Panc1 (cell line): ENCODE results near the gene DPYD. TPM values are rescaled to one million over a fixed set of nuclear protein-coding genes. Genes with fewer than 3 reads are reported as not detected.

Experiments used
- ATAC-seq: fragments of 200-7000 bp; cut with Tn5 transposase; 2 replicates; pipeline ENCODE4 v1.9.1; 2020; ENCODE audit warnings: mild to moderate bottlenecking, moderate library complexity
- BruUV-seq: library from RNA; stranded (reverse); fragments of 400-500 nt; replicated peaks from 2 replicates; lab custom pipeline; 2021; lab: Mats Ljungman, UMichigan
- CTCF ChIA-PET: fragments of 300-600 bp; sonication (Branson Sonifier 250); formaldehyde crosslinking; loops from one replicate; lab custom pipeline; 2022; ENCODE audit warnings: antibody characterized with exemption; lab: Charles Lee
- POLR2A ChIA-PET: fragments of 300-600 bp; sonication (Branson Sonifier 250); formaldehyde crosslinking; loops from one replicate; lab custom pipeline; 2022; ENCODE audit warnings: antibody characterized with exemption; lab: Charles Lee
- DNase-seq: peaks from one replicate; pipeline ENCODE4 v3.0.0-alpha.2; 2010; ENCODE audit warnings: low read depth, low spot score
- H3K27ac ChIP-seq: 2 replicates; pipeline ENCODE4 v1.5.1; 2011; ENCODE audit warnings: mild to moderate bottlenecking, low read length, inconsistent platforms
- H3K27me3 ChIP-seq: fragments of 200-500 bp; sonication (Bioruptor generic); 2 replicates; pipeline ENCODE4 v1.6.0; 2014; ENCODE audit warnings: low read length, inconsistent platforms; ENCODE audit not compliant: control insufficient read depth, insufficient read depth
- H3K36me3 ChIP-seq: fragments of 200-500 bp; sonication (Bioruptor generic); 2 replicates; pipeline ENCODE4 v1.5.1; 2014; ENCODE audit warnings: inconsistent platforms, mild to moderate bottlenecking, low read length, moderate library complexity; ENCODE audit not compliant: control insufficient read depth, insufficient read depth
- H3K4me1 ChIP-seq: 2 replicates; pipeline ENCODE4 v1.5.1; 2011; ENCODE audit warnings: inconsistent platforms, mild to moderate bottlenecking, low read length, moderate library complexity; ENCODE audit not compliant: control insufficient read depth, insufficient read depth
- H3K4me3 ChIP-seq, 2 experiments: 2 replicates each; pipeline ENCODE4 v1.5.1; 2011 to 2012; ENCODE audit warnings: low read depth in 2 of 2, low read length in 2 of 2, mild to moderate bottlenecking in 2 of 2, inconsistent platforms in 1 of 2, moderate library complexity in 1 of 2
- H3K9me3 ChIP-seq: fragments of 200-500 bp; sonication (Bioruptor generic); 2 replicates; pipeline ENCODE4 v1.5.1; 2014; ENCODE audit warnings: low read depth, mild to moderate bottlenecking, inconsistent platforms, low read length, moderate library complexity; ENCODE audit not compliant: control insufficient read depth, insufficient read depth
- CTCF ChIP-seq: fragments of 450-650 bp; IDR thresholded peaks from 2 replicates; pipeline ENCODE4 v1.5.1; 2017; ENCODE audit warnings: mild to moderate bottlenecking
- POLR2AphosphoS5 ChIP-seq: IDR thresholded peaks from 2 replicates; pipeline ENCODE4 v1.6.1; 2012; ENCODE audit warnings: mild to moderate bottlenecking, low read depth, low read length, moderate library complexity
- SIN3A ChIP-seq: IDR thresholded peaks from 2 replicates; pipeline ENCODE4 v1.6.1; 2012; ENCODE audit warnings: low read depth, mild to moderate bottlenecking, low read length, moderate library complexity, borderline replicate concordance; ENCODE audit not compliant: insufficient read depth
- TCF7L2 ChIP-seq: IDR thresholded peaks from 2 replicates; pipeline ENCODE4 v1.6.1; 2011; ENCODE audit warnings: mild to moderate bottlenecking, low read depth, low read length, inconsistent platforms
- in situ Hi-C: cut with HindIII; loops from 2 replicates; pipeline ENCODE4 v1.10.0; 2016; ENCODE audit warnings: low sequenced_read_pairs, low pct_unique_long_range_greater_than_20kb
- intact Hi-C: fragments of 100-400 bp; cut with micrococcal nuclease; formaldehyde crosslinking; loops from one replicate; pipeline ENCODE4 v1.10.0; 2022; ENCODE audit not compliant: unreplicated experiment
- total RNA-seq: library from RNA; stranded (reverse); gene quantifications from one replicate; pipeline ENCODE4 v1.2.1, GENCODE V29; 2021; ENCODE audit not compliant: unreplicated experiment
- TF ChIP-seq, protein P1 (sequence below), 2 experiments: IDR thresholded peaks; 2 replicates each; pipeline ENCODE4 v1.6.1; 2011 to 2012; ENCODE audit warnings: low read depth in 2 of 2, control low read depth in 1 of 2, low read length in 1 of 2, mild to moderate bottlenecking in 1 of 2, moderate library complexity in 1 of 2; ENCODE audit not compliant: insufficient read depth in 1 of 2

DPYD gene
- total RNA-seq, 1 experiment from 2014 or later, result 2.0 TPM

GRCh38 chr1:97886199-97886598 is 34.6 kb downstream of the DPYD start:
- H3K4me1 ChIP-seq, result no peaks in the 10 kb centered on the region
- ChIA-PET POLR2A (no interaction called here), CTCF (no interaction called here)
- 0 out of 2 replicates have a peak, but pooled peaks cover 5% of the 10 kb centered on the region for H3K9me3 ChIP-seq
- ATAC-seq (no peak), DNase-seq (no peak)
- in situ Hi-C loops (no loop called here), intact Hi-C loops (no loop called here)
- no peak overlapping the region for H3K4me3 ChIP-seq
- TF ChIP-seq SIN3A, result no peak
- TF ChIP-seq POLR2AphosphoS5, result no peak
- no peak for TF ChIP-seq TCF7L2
- TF ChIP-seq CTCF, result no peak
- TF ChIP-seq, protein P1, sequence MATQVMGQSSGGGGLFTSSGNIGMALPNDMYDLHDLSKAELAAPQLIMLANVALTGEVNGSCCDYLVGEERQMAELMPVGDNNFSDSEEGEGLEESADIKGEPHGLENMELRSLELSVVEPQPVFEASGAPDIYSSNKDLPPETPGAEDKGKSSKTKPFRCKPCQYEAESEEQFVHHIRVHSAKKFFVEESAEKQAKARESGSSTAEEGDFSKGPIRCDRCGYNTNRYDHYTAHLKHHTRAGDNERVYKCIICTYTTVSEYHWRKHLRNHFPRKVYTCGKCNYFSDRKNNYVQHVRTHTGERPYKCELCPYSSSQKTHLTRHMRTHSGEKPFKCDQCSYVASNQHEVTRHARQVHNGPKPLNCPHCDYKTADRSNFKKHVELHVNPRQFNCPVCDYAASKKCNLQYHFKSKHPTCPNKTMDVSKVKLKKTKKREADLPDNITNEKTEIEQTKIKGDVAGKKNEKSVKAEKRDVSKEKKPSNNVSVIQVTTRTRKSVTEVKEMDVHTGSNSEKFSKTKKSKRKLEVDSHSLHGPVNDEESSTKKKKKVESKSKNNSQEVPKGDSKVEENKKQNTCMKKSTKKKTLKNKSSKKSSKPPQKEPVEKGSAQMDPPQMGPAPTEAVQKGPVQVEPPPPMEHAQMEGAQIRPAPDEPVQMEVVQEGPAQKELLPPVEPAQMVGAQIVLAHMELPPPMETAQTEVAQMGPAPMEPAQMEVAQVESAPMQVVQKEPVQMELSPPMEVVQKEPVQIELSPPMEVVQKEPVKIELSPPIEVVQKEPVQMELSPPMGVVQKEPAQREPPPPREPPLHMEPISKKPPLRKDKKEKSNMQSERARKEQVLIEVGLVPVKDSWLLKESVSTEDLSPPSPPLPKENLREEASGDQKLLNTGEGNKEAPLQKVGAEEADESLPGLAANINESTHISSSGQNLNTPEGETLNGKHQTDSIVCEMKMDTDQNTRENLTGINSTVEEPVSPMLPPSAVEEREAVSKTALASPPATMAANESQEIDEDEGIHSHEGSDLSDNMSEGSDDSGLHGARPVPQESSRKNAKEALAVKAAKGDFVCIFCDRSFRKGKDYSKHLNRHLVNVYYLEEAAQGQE (IDR thresholded peaks at IDR 0.05; ENCODE audit: insufficient read depth in 1 of 2, low read depth in 2 of 2, low read length in 1 of 2), result no peak
- H3K36me3 ChIP-seq, result no peaks in the 10 kb centered on the region
- no peaks in the 10 kb centered on the region for H3K27me3 ChIP-seq
- no peak overlapping the region for H3K27ac ChIP-seq
- no TSS peak for BruUV-seq

DNA sequence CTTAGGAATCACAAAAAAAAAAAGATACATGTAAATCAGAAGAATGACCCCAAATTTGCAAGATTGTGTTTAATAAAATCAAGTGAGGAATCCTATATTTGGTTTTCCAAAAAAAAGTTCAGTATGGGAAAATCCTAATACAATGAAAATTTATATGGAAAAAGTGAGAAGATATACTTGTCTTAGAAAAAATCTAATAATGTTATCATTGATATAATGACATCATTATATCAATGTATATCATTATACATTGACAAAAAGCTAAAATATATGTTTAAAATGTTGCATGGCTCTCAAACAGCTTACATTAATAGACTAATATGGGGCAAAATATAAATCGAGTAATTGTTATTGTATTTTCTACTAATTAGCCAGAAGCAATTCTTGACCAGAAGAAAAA is 37.0 kb downstream of the DPYD start:
- DNase-seq (no peak), ATAC-seq (no peak)
- BruUV-seq, result no TSS peak
- CTCF ChIA-PET, result no interaction called here
- POLR2A ChIA-PET, result no interaction called here
- no peak overlapping the region for H3K4me3 ChIP-seq
- no peaks in the 10 kb centered on the region for H3K36me3 ChIP-seq
- TF ChIP-seq SIN3A (no peak), CTCF (no peak), POLR2AphosphoS5 (no peak), TCF7L2 (no peak)
- TF ChIP-seq, protein P1 (IDR thresholded peaks at IDR 0.05; ENCODE audit: insufficient read depth in 1 of 2, low read depth in 2 of 2, low read length in 1 of 2), result no peak
- intact Hi-C loops, result no loop called here
- H3K4me1 ChIP-seq, result no peaks in the 10 kb centered on the region
- no peak overlapping the region for H3K27ac ChIP-seq
- H3K9me3 ChIP-seq, result no peaks in the 10 kb centered on the region
- in situ Hi-C loops, result no loop called here
- no peaks in the 10 kb centered on the region for H3K27me3 ChIP-seq
